GM19455 (cell line): ENCODE results near the gene STAC2.
"Not testable (repeated sequence)": the region's sequence is repeated elsewhere in the genome, so short reads cannot be mapped to it uniquely, and the experiment has no call there.

Experiments
- ATAC-seq: cut with Tn5 transposase; IDR thresholded peaks from one replicate; pipeline ENCODE4 v1.9.1; 2021; ENCODE audit not compliant: unreplicated experiment

The STAC2 gene

GRCh38 chr17:39187152-39187830 lies 38.5 kb downstream of the STAC2 start:
- ATAC-seq: no peak

- ATAC-seq: no peak
Measured at GRCh38 chr17:39186481-39187002, 39.2 kb downstream of the STAC2 start.

GRCh38 chr17:39183720-39184119 lies 42.0 kb downstream of the STAC2 start:
- no peak for ATAC-seq

GRCh38 chr17:39183045-39183444 lies 42.7 kb downstream of the STAC2 start:
- no peak for ATAC-seq

- no peak for ATAC-seq
Measured at GRCh38 chr17:39181303-39181702, 44.4 kb downstream of the STAC2 start.

DNA sequence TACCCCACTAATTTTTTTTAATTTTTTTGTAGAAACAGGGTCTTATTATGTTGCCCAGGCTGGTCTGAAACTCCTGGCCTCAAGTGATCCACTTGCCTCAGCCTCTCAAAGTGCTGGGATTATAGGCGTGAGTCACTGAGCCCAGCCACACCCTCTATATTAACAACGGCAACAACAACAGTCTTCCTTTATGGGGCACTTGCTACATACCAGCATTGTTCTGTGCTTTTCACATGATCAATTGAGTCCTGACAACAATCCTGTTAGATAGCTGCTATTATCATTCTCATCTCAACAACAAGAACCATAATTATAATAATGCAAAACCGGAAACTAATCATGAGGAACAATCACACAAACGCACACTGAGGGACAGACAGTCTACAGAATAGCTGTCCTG lies 47.2 kb downstream of the STAC2 start:
- no peak for ATAC-seq

DNA sequence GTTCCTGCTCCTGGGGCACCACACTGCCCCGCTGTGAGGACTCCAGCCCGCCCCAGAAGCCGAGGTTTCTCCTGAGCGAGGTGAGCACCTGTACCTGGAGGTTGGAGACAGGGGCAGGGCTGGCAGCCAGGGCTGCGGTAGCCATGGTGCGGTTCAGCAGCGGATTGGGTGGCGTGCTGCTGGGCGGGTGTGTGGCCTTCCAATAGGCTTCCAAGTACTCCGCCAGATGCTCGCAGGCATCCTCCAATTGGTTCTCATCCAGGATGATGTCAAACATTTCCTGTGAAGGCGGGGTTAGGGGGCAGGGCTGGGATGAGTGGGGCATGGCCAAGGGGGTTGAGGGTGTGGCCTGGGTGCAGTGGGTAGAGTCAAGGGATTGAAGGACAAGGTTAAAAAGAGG lies 48.5 kb downstream of the STAC2 start:
- ATAC-seq: no peak

- ATAC-seq: no peak
Measured at GRCh38 chr17:39175695-39176093, 50.1 kb downstream of the STAC2 start.

DNA sequence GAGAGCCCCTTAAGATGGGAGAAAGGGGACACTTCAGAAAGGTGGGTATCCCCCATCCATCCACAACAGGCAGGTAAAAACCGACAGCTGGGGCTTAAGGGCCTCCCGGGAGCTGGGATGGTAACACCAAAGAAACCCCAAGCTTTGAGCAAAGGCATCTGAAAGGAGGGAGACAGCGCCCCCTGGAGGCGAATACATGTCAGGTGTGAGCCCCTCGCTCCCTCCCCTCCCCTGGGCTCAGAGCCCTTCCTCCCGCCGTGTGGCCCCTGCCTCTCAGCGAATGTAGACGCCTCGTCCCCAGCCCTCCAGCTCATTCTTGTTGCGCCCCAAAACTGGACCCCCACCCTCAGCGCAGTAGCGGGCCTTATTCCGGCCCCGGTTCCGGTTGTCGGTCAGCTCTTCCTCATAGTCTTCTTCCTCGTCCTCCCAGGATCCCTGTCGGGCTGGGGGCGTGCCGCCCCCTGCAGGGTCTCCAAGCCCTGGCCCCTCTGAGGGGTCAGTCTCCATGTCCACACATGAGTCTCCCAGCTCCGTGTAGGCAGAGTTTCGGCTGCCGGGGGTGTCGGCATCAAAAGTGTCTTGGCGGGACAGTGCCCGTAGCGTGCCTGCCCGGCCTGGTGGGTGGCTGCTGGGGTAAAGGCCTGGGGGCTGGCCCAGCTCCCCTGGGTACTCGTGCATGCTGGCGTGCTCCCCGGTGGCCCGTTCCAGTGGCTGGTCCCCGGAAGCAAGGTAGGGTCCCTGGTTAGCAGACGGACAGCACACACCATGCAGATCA lies 50.6 kb downstream of the STAC2 start:
- no peak for ATAC-seq

DNA sequence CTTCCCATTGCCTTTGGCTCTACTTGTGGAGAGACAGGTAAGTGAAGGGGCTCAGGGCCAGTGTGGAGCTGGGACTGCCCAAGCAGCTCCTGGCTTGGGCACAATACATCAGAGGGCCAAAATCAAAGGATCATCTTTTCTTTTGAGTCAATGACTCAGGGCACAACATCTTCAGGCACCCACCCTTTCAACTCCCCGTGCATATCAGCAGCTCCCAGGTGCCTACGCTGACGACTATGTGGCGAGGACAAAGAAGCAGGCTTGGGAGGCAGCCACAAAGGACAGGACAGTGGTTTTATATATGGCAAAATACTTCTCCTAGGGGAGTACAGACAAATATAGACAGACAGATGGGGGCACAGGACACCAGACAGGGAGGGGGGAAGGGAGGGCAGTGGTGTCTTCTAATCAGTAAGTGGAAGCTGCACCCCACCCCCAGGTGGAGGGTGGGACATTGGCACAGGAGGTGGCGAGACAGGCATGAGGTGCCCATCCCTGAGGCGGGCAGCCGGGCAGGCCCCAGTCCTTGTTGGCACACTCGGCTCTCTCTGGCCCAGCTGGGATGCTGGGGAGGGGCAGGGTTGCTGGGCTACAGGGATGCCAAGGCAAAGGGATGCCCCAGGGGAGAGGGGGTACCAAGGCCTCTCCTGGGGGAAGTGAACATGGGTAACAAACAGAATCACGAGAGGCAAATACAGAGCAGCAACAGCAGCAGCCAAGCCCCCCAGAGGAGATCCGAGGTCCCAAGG lies 52.0 kb downstream of the STAC2 start:
- ATAC-seq: no peak

DNA sequence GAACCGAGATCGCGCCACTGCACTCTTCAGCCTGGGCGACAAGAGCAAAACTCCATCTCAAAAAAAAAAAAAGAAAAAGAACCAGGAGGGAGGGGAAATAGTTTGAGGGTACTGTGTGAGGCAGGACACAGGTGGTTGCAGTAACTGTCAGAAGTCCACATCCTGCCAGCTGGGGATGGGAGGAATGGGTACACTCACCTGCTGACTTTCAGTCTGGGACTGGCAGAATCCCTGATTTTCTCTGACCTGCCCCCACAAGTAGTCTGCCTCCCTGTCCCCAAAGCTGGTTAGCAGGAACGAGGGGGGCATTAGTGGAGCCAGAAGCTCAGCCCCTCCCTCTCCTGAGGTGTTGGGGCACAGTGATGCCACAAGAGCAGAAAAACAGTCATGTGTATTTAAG lies 52.7 kb downstream of the STAC2 start:
- ATAC-seq: no peak

DNA sequence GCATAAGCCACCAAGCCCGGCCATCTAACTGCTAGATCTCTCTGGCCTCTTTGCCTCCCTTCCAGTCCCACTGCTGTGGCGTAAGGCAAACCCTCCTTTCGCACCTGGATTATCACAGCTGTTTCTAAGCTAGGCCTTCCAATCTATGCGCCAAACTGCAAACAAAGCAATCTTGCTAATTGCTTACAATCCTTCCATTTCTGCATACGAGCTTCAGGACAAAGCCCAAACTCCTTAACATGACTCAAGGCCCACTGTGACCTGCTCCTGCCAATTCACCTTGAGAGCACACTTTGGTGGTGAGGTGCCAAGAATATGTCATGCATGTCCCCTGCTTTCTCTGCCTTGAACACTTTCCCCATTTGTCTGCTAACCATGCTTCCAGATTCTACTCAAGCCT lies 53.8 kb downstream of the STAC2 start:
- ATAC-seq: no peak

- no peak for ATAC-seq
Measured at GRCh38 chr17:39170558-39170957, 55.2 kb downstream of the STAC2 start.

GRCh38 chr17:39170109-39170508 lies 55.6 kb downstream of the STAC2 start:
- no peak for ATAC-seq

DNA sequence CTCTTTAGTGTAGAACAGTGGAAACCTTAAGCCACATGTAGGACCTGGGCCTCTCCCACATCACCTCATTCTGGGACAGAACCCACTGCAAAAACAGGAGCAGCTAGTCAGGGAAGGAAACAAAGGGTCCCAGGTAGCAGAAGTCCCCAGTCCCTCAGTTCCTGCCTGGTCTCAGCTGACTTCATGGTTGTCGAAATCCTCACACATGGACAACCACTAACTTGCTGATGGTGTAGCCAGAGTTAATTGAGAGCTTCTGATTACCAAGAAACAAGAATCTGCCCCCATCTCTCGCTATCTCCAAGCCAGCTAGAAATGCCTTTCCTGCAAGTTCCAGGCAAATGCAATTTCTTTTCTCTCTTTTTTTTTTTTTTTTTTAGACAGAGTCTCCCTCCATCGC lies 56.2 kb downstream of the STAC2 start:
- no peak for ATAC-seq

DNA sequence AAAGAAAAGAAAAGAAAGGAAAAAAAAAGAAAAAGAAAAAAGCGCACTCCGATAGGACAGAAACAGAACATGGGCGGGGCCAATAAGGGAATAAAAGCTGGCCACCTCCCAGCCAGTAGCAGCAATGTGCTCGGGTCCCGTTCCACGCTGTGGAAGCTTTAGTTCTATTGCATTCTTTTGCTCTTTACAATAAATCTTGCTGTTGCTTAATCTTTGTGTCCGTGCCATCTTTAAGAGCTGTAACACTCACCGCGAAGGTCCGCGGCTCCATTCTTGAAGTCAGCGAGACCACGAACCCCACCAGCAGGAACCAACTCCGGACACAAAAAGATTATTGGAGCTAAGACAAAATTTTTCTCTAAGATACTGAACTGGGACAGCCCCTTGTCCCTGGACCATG lies 56.6 kb downstream of the STAC2 start:
- ATAC-seq: no peak

DNA sequence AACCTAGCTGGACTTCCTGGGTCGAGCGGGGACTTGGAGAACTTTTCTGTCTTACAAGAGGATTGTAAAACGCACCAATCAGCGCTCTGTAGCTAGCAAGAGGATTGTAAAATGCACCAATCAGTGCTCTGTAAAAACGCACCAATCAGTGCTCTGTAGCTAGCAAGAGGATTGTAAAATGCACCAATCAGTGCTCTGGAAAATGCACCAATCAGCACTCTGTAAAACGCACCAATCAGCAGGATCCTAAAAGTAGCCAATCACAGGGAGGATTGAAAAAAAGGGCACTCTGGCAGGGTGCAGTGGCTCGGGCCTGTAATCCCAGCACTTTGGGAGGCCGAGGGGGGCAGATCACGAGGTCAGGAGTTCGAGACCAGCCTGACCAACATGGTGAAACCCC lies 57.2 kb downstream of the STAC2 start:
- not testable (repeated sequence) for ATAC-seq

GRCh38 chr17:39167476-39167875 lies 58.3 kb downstream of the STAC2 start:
- no peak for ATAC-seq

- ATAC-seq: no peak
Measured at GRCh38 chr17:39166437-39167335, 59.1 kb downstream of the STAC2 start.

- no peak for ATAC-seq
Measured at GRCh38 chr17:39165841-39166349, 59.9 kb downstream of the STAC2 start, which contains the start of gene ARL5C. Gene ARL5C, minus strand, starts transcription at chr17:39166161. Its CDS starts 401 bp downstream, at chr17:39165760.
